ENCODE data around the gene PREX1. TPM values are rescaled to one million over a fixed set of nuclear protein-coding genes. Genes with fewer than 3 reads are reported as not detected.

PREX1 gene
- polyA plus RNA-seq, 3 donors = 3.3 to 22.8 (median 21.5) TPM

DNA sequence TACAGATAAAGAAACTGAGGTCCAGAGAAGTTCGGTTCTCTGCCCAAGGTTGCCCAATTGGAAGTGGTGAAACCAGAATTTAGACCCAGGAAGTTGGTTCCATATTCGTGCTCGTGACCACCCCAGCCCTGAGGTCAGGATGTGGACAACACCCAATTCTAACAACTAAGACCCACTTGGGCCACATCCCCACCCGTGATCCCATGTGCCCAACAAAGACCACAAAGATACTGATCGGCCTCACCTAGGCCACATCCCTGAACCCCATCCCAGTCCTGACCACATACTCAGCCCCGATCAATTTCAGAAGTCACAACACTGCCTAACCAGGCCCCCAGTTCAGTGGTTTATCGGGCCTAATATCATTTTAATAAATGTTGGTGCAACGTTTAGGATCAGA is 138.4 kb downstream of the PREX1 start:
- WGBS, 3 donors = 71 to 96% (median 74%) methylated on average over 8 of the region's 8 CpGs
- H3K27ac ChIP-seq (ENCODE audit: low read depth, low read length) = no peak overlapping the region

DNA sequence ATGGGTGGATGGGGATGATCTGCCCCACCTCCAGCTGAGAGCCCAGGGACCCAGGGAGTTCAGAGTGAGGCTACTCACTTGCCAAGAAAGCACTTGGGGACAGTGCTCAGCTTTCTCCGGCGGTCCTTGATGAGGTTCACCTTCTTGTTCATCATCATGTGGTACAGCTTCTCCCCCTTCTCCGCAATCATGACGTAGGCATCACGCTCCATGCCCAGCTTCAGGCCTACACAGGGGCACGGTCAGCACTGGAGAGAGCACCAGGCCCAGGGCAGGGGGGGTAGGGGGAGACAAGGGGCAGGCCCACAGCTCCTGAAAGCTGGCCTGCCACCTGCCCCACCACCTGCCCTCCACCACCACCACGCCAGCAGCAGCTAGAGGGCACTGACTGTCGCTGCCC is 139.2 kb downstream of the PREX1 start:
- no peak overlapping the region for H3K27ac ChIP-seq (ENCODE audit: low read depth, low read length)
- 97 to 99% (median 98%) methylated on average over 8 of the region's 8 CpGs for WGBS, 3 donors

DNA sequence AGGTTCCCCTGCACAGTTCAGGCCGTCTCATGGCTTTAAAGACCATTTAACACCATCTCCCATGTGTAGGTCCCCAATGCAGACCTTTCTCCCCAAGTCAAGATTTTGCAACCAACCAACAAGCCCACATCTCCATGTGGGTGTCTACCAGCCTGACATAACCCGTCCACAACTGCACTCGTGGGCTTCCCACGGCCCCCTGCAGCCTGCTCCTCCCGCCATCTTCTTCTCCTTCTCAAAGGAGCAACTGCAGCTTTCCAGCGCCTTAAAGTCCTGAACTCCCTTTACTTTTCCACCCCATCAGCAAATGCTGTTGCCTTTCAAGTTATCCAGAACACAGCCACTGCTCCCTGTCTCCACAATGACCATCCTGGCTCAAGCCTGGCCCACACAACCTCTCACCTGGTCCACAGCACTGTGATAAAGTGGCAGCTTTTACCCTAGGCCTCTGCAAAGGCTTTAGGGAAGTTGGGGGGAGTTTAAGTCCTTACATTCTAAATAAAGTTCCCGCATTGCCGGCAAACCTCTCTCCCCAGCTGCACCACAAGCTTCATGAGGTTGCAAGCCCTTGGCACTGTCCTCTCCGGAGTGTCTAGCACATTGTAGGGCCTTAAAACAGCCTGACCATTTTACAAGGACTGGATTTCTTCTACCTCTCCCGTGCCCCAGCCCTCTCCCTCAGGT is 140.5 kb downstream of the PREX1 start:
- H3K27ac ChIP-seq (ENCODE audit: low read depth, low read length) = no peak overlapping the region
- WGBS, 3 donors = 71 to 92% (median 85%) methylated on average over 10 of the region's 10 CpGs

DNA sequence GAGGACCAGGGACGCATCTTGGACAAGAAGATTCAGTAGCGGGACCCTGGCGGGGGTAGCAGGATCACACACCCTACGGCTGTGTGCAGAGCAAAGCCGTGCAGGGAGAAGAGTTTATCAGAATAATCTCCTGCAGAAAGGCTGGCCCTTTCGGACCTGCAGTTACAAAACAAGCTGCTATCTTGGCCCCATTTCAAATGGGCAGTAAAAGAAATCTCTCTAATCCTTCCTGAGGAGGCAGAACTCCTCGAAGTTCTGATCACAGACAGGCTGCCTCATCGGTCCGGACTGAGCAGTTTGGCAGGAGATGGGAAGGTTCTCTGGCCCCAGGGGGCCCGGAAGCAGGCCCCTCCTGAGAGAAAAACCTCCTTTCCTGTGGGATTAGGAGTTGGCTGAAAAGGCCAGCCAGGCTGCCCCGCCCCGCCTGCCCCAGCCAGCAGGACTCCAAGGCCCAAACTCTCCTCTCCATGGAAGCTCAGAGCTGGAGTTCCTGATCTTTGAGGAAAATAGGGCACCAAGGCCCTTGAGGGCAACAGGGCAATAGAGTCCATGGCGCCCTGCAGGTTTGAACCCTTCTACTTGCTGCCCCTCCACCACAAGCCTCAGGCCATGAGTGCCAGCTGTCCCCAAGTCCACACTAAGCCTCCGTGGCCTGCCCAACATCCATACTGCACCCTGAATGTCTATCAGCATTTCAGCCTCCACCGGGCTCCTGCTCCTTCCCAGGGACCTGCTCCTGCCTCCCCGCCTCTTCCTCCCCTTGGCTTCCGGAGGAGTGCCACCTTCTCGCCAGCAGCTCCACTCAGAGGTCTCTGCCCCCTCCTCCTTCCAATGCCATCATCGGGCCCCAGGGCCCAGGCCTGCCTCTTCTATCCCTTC is 141.3 kb downstream of the PREX1 start:
- no peak overlapping the region for H3K27ac ChIP-seq (ENCODE audit: low read depth, low read length)
- 50 to 62% (median 52%) methylated on average over 19 of the region's 19 CpGs for WGBS, 3 donors

DNA sequence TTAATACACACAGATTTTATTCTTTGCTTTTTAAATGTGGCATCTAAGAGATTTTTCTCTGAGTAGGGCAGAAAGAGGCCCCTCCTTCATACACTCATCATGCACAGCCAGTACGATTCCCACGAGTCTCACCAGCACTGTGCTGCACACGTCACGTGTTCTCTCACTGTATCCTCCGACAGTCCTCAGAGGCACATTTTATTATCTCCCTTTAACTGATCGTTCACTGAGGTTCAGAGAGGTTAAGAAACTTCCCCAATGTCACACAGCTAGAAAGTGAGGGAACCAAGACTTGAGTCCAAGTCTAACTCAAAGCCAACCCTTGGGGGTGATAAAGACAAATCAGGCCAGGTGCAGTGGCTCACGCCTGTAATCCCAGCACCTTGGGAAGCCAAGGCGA is 142.5 kb downstream of the PREX1 start:
- H3K27ac ChIP-seq (ENCODE audit: low read depth, low read length) = no peak overlapping the region
- WGBS, 3 donors = 36 to 82% (median 75%) methylated on average over 8 of the region's 8 CpGs

DNA sequence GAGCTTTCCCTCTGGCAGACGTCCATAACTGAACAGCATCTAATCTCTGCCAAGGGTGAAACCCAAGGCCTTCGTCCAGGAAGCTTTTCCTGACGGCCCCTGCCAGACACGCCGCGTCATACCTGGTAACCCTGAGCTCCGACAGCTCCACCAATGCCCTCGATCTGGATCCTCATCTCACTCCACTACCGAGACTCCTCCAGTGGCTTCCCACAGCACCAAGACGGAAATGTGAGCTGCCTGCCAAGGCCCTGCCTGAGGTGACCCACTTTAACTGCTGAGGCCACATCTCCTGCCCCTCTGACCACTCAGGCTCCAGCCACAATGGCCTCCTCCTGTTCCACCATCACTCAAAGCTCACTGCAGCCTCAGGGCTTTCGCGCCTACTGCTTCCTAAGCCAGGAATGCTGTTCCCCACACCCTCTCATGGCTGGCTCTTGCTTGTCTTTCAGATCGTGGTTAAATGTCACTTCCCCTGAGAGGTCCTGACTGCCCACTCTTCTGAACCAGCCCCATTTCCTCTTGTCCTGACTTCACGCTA is 143.2 kb downstream of the PREX1 start:
- H3K27ac ChIP-seq (ENCODE audit: low read depth, low read length) = no peak overlapping the region
- 50 to 66% (median 61%) methylated on average over 14 of the region's 14 CpGs for WGBS, 3 donors

DNA sequence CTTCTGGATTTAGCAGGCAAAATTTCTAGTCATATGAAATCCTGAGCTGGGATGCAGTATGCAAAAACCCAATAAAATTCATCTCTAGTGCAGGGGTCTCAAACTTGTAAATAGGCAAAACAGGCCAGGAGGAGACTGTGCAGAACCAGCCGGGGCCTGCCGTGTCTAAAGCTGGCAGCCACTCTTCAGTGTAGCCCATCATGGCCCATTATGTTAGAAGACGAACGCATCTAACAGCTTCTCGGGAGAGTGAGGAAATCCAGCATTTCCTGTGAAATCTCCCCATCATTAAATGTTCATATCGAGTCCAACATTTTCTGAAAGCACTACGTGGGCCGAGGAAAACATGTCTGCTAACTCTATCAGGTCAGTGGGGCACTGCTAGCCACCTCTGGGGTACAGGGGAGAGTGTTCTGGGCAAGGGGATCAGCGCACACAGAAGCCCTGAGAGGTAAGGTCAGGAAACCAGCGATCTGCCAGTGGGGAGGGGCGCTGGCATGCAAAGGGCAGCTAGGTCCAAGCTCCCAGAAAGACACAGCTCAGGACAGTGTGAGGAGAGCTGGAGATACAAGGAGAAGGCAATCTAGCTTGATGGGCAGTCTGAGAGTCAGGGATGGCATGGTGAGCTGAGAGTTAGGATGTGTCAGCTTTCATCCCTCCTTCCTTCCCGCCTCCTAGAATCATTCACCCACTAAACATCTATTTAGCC is 144.2 kb downstream of the PREX1 start:
- WGBS, 3 donors = 47 to 79% (median 57%) methylated on average over 12 of the region's 12 CpGs
- H3K27ac ChIP-seq (ENCODE audit: low read depth, low read length) = no peak overlapping the region

DNA sequence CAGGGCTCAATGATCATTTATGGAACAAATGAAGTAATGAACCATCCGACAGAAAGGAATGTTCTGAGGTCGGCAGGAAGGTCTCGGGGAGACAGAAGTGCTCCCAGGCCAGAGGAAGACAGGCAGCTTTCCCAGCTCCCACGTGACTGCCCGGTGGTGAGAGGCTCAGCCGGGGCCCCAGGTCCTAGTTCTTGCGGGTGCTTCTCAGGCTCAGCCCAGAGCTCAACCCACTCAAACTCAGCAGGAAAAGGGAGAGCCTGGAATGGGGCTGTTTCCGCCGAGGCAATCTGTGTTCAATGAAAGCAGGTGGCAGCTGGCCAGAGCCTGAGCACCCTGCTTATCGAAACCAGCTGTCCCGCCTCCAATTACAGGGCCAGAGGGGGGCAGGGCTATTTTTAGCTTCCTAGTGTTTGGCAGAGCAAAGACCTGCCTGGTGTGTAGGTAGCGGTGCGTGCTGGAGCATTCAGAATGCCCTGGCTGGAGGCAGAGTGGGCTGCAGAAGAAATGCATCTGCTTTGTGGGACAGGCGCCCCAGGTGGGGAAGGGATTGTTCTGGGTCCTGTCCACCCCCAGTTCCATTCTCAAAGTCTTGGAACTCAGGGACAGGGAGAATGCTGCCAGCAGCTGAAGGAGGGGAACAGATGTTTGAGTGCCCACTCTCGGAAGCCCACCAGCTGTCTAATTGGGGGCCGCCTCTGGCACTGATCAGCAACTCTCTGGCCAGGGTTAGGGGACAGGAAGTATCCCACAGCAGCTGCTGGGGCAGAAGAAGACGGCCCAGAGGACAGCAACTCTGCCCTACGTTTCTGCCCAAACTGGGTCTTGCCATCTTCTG is 145.1 kb downstream of the PREX1 start:
- 17 to 30% (median 24%) methylated on average over 18 of the region's 18 CpGs for WGBS, 3 donors
- H3K27ac ChIP-seq (ENCODE audit: low read depth, low read length) = no peak overlapping the region

DNA sequence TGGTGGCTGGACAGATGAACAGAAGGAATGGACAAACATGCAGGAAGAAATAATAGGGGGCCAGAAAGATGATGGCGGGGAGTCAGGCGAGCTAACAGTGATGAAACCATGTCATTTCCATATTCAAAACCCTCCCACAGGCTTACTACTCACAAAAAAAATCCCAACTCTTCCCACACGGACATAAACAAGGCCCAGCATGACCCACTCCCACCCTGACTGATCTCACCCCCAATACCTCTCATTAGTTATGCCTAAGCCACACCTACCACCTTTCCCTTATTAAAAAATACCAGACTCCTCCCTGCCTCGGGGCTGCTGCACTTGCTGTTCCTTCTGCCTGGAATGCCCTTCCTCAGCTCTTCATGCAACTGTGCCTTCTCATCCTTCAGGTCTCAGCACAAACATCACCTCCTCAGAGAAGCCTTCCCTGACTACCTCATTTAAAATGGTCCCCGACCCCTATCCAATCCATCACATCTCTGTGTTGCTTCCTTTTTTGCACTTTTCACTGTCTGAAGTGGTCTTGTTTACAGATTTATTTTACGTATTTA is 145.8 kb downstream of the PREX1 start:
- WGBS, 3 donors = 75 to 80% (median 75%) methylated on average over 6 of the region's 6 CpGs
- H3K27ac ChIP-seq (ENCODE audit: low read depth, low read length) = no peak overlapping the region

DNA sequence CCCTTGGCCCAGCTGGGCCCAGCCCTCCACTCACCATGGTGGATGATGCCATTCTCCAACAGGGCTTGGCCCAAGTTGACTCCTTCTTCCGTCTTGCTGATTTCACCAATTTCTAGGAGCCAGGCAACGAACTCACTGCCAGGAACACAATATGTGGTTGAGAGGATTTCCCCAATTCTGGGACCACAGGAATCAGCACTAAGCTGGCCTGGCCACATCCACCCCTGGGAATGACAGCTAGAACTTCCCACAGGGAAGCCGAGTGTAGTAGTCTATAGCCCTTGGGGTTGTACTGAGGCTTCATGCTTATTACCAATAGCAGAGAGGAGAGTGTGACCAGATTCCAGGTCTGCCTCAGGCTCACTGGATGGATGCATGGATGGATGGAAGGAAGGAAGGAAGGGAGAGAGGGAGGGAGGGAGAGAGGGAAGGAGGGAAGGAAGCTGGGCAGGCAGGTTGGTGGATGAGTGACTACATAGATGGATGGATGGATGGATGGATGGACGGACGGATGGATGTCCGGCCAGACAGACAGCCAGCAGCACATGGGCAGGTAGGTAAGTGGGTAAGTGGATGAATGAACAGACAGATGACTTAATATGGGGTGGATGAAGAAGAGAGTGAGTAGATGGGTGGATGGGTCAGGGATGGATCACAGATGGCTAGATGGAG is 146.5 kb downstream of the PREX1 start:
- 64 to 87% (median 75%) methylated on average over 6 of the region's 6 CpGs for WGBS, 3 donors
- H3K27ac ChIP-seq (ENCODE audit: low read depth, low read length) = no peak overlapping the region

DNA sequence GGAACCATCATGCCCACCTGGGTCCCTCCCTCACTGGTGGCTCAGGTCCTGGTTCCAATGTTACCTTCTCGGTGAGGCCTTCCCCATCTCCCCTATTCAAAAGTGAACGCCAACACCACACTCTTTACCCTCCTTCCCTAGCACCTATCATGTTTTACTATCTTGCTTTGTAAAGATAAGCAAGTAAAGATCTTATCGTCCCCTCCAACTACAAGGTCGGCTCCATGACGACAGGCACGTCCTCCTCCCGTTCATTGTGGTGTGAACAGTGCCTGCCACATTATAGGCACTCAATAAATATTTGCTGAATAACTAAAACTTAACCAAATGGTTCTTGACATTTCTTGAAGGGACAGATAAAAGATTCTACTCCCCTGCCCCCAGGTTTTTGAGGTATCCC is 147.1 kb downstream of the PREX1 start:
- whole genome bisulfite sequencing, 3 donors = 70 to 95% (median 81%) methylated on average over 7 of the region's 7 CpGs
- H3K27ac ChIP-seq (ENCODE audit: low read depth, low read length) = no peak overlapping the region

DNA sequence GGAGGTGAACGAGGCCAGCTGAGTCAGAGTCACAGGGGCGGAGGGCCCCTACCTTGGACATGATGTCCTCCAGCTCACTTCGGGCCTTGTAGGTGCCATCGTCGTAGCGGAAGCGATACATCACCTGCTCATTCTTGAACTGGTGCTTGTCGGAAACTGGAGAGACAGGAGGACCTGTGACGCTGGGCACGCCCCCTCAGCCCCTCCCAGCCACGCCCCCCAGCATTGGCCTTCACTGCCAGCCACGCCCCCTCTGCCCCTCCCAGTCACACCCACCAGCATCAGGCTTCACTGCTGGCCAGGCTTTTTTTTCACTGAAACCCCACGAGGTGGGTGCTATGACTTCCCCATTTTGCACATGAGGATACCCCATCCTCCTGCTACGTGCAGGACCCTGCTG is 148.2 kb downstream of the PREX1 start:
- 86 to 91% (median 87%) methylated on average over 13 to 14 of the region's 14 CpGs for WGBS, 3 donors

DNA sequence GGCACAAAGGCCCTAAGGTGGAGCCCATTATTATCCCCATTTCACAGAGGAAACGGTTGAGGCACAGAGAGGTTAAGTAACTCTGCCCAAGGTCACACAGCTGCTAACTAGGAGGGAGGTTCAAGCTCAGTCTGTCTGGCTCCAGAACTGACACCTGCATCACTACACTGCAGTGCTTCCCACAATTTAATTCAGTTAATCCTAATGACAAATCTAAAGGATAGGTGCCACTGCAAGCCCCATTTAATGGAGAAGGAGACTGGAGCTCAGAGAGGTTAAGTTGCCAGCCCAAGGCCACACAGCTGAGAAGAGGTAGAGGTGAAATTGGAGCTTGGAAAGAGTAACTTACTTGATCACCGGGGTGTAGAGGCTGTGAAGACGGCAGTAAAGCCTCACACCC is 148.8 kb downstream of the PREX1 start:
- no peak overlapping the region for H3K27ac ChIP-seq (ENCODE audit: low read depth, low read length)
- WGBS, 3 donors = 94 to 100% (median 95%) methylated on average over 3 of the region's 3 CpGs

More for the DNA sequence above, 148.2 kb downstream of the PREX1 start:
- H3K27ac ChIP-seq (ENCODE audit: low read depth, low read length) = no peak overlapping the region

DNA sequence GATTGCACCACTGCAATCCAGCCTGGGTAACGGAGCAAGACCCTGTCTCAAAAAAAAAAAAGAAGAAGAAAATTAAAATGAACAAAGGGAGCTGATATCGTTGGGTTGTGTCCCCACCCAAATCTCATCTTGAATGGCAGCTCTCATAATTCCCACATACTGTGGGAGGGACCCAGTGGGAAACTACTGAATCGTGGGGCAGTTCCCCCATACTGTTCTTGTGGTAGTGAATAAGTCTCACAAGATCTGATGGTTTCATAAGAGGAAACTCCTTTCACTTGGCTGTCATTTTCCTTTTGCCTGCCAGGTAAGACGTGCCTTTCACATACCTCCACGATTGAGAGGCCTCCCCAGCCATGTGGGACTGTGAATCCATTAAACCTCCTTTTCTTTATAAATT is 149.4 kb downstream of the PREX1 start:
- H3K27ac ChIP-seq (ENCODE audit: low read depth, low read length) = no peak overlapping the region
- 62 to 87% (median 72%) methylated on average over 5 of the region's 5 CpGs for WGBS, 3 donors

DNA sequence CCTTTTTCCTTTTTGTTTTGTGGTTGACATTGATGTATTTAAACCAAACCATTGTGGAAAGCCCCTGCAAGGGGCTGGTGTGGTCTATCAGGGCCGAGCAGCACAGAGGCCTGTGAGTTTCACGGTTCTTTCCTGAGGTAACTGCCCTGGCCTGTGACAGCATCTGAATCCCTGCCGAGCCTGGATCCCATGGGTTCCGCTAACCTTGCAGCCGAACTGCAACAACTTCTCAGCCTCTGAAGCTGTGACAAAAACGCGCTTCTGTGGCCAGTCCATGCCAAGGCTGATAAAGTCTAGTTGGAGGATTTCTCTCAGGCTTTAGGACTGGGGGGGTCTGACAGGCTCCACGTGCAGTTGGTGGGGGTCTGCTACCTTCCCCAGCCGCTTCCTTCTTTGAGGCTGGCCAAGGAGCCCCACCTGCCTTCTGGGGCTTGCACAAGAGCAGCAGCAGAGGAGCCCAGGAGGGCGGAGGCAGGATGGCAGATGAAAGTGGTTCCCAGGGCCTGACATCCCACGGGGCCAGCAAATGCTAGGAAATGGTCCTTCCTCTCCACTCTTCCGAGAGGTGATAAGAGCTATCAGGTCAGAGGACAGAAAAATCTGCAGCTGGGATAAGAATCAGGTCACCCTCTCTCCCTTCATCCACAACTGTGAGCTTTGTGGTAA is 150.9 kb downstream of the PREX1 start:
- WGBS, 3 donors = 70 to 83% (median 75%) methylated on average over 12 of the region's 12 CpGs
- H3K27ac ChIP-seq (ENCODE audit: low read depth, low read length) = no peak overlapping the region

DNA sequence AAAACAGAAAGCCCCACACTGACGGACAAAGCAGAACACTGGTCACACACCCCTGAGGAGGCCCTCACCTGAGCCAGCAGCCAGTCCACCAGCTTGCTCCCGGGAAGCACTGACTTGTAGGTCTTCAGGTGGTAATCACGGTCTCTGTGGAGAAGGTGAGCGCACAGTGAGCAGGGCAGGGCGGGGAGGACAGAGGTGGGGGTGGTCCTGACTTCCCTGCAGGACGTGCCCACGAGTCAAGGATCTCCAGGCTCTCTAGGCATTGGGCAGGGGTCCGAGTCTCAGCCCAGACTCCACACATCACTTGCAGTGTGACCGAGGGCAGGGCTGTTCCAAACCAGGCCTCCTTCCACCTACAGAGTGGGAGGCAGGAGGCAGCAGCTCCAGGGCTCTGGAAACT is 151.7 kb downstream of the PREX1 start:
- no peak overlapping the region for H3K27ac ChIP-seq (ENCODE audit: low read depth, low read length)
- WGBS, 3 donors = 89 to 92% (median 90%) methylated on average over 9 of the region's 9 CpGs

DNA sequence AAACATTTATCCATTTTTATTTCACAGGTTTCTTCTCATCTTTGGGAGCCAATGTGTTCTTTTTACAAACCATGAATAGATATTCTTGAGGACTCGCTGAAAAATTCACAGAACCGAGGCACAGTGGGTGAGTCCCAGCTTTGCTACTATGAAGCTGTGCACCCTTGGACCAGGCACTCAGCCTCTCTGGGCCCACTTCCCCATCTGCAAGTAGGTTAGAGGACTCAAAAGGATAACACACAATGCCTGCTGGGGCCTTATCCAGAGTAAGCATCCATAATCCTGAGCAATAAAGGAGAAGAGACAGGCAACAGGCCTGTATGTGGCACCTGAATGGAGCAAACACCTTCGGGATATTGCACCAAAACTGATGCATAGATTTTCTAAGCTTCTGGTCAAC is 153.3 kb downstream of the PREX1 start:
- WGBS, 3 donors = 87 to 98% (median 91%) methylated on average over 3 of the region's 3 CpGs
- no peak overlapping the region for H3K27ac ChIP-seq (ENCODE audit: low read depth, low read length)
